HT1080 (cell line): ENCODE data around the gene RAPGEF3. TPM values are rescaled to one million over a fixed set of nuclear protein-coding genes. Genes with fewer than 3 reads are reported as not detected.
A peak's percentile ranks its signal among the peaks of the same experiment; 100 is the strongest.

Experiments used
- DNase-seq: peaks from one replicate; pipeline ENCODE4 v3.0.0-alpha.2; 2015; ENCODE audit warnings: low read depth
- total RNA-seq: library from RNA; depleted of rRNA; stranded (reverse); fragments of >200 nt; shearing (Covaris generic); gene quantifications from 2 replicates; pipeline ENCODE4 v1.2.3, GENCODE V29; 2014

The RAPGEF3 gene
- total RNA-seq, 1 experiment from 2014 or later = 3.7 TPM

DNA sequence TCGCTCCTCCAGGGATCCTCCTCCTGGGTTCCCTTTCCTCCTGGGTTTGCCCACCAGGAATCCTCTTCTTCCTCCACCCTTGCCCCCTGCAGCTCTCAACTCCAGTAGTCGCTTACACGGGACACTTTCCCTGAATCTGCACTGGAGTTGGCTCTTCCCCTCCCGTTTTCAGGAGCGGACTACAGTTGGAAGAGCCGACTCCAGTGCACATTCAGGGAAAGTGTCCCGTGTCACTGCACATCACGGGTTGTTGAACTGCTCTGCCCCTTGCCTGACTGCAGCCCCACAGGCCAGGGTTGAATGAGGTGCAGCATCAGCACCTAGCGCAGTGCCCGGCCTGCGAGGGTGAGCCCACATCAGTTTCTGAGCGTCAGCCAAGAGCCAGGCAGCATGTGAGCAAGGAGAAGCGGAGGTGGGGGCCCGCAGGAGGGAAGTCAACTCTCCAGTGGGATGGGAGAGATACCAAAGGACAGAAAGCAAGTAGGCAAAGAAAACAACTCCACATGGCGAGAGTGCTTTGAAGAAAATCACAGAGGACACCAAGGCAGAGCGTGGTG lies 13.1 kb downstream of the RAPGEF3 start:
- no peak for DNase-seq

GRCh38 chr12:47744778-47745436 lies 13.8 kb downstream of the RAPGEF3 start:
- DNase-seq = no peak

GRCh38 chr12:47744005-47744651 lies 14.6 kb downstream of the RAPGEF3 start:
- no peak for DNase-seq

DNA sequence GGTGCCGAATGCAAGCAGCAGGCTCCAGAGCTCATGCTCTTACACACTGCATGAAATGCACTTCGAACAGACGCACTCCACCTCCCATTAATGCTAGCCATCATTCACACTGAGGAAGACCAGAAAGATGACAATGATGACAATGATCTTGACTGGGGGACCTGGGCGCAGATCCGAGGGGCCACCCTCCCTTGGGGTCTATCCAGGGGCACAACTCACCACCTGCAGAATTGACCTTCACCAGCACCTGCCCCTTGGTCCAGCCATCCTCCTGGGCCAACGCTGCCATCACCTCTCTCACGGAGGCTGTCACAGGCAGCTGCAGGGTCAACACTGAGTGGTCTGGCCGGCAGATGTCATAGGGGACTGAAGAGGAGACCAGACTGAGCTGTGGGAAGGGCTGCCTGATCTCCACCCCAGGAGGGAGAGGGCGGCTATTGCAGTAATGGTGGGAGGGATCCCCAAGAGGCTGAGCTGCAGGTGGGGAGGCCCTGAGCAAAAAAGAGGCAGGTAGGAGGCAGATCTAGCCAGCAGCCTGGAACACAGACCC lies 15.3 kb downstream of the RAPGEF3 start:
- DNase-seq = no peak

- DNase-seq = peak; percentile 32
Measured at GRCh38 chr12:47742253-47742825, 16.3 kb downstream of the RAPGEF3 start.

GRCh38 chr12:47741340-47741703 lies 17.4 kb downstream of the RAPGEF3 start:
- peak; percentile 81 for DNase-seq

DNA sequence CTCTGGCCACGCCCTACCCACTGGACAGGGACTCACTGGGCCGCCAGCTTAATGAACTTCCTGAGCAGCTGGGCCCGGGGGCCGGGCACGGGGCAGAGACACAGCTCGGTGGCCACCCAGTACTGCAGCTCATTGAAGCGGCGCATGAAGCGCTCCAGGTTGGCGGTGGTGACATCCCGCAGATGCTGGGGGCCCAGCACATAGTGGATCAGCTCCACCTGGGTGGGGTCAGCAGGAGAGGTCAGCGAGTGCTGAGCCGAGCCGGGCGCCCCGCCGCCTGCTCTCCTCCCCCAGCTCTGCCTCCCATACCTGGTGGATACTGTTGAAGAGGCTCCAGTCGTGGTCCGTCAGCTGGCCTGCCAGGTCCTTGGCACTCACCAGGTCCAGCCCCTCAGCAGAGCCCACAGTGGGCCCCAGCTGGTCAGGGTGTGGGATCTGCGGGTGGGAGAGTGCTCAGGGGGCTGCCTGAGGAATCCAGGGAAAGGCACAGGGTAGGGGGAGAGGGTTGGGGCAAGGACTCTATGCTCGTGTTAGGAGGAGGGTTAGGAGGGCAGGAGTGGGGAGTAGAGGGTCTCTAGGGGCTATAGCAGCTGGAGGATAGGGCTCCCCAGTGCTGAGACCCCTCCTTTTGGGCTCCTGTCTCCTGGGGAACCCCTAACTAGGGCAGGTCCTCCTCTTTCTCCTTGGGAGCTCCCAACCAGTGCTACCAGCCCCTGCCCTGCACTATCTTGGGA lies 17.9 kb downstream of the RAPGEF3 start:
- DNase-seq = no peak

DNA sequence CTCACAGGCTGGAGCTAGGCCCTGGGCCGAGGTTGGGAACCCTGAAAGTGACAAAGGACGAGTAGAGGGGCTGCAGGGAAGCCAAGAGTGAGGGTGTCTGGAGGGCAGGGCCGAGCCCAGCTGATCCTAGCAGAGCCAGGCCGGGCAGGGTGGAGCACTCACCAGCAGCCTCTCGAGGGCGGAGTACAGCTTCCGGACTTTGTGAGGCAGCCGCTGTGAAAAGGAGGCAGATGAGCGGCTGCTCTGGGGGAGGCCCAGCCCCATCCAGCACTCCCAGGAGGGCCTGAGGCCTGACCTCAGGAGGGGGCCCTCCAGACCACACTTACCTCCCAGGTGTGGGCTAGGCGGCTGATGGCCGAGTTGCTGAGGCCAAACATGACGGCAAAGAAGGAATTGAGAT lies 18.7 kb downstream of the RAPGEF3 start:
- DNase-seq = no peak

GRCh38 chr12:47739297-47739696 lies 19.4 kb downstream of the RAPGEF3 start:
- no peak for DNase-seq

GRCh38 chr12:47737936-47738594 lies 20.6 kb downstream of the RAPGEF3 start:
- DNase-seq = no peak

GRCh38 chr12:47736877-47737676 lies 21.6 kb downstream of the RAPGEF3 start:
- DNase-seq = no peak

GRCh38 chr12:47736216-47736615 lies 22.5 kb downstream of the RAPGEF3 start:
- DNase-seq = no peak

- peak; percentile 25 for DNase-seq
Measured at GRCh38 chr12:47735649-47736048, 23.0 kb downstream of the RAPGEF3 start.

- no peak for DNase-seq
Measured at GRCh38 chr12:47734725-47735480, 23.8 kb downstream of the RAPGEF3 start.

DNA sequence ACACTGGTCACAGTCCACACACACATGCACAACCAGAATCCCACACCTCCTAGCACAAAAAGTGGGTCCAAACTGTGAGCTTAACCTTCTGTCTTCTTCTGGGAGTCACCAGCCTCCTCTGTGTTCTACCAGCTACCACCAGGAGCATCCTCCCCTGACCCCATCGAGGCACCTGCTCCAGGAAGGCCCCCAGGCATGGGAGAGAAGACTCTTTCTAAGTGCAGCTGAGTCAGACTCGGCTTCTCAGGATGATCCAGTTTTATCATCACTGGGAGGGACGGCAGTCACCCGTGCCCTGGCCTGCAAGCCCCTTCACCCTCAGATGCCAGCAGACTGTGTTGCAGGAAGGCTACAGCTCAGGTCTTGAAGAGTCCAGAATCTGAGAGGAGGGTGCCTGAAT lies 25.5 kb downstream of the RAPGEF3 start:
- no peak for DNase-seq

DNA sequence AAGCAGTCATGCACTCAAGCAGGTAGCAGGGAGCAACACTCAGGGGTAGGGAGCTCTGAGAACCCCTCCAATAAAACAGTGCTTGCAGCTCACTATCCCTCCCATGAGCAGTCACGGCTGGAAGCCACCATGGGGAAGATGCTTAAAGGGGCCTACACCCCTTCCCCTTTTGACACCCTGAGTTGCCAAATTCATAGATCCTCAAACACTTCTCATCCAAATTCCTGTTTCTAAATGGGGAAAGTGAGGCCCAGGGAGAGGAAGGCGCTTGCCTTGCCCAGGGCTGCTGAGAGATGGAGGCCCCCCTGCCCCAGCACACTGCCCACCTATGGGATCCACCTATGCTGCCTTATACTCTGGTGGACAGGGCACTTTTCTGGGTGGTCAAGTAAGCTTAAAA lies 26.2 kb downstream of the RAPGEF3 start:
- no peak for DNase-seq

DNA sequence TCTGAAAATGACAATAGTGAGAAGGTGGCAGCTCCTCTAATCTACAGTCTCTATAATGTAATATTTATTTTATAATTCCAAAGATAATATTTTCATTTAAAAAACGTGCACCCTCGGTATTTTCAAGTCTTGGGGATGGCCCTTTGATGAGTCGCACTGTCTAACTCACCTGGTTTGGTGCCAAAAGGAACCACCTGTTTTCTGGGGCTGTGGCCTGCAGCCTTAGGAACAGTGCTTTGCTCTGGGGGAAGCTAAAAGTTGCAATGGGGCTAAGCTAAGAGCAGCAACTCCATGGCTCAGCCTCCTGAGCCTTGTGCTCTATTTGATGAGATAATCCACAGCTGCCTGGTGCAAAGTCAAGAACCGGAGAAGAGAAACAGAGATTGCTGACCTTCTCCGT lies 27.0 kb downstream of the RAPGEF3 start:
- DNase-seq = no peak

- no peak for DNase-seq
Measured at GRCh38 chr12:47730341-47730744, 28.3 kb downstream of the RAPGEF3 start.

GRCh38 chr12:47729233-47729632 lies 29.4 kb downstream of the RAPGEF3 start:
- DNase-seq = no peak
